DND-41 (cell line): ENCODE measurements around the gene SERPINA3.

Experiments used
- ATAC-seq: fragments of 200-7000 bp; cut with Tn5 transposase; 3 replicates; pipeline ENCODE4 v1.9.1; 2021; ENCODE audit warnings: low read depth; ENCODE audit not compliant: insufficient read depth
- DNase-seq: peaks from one replicate; pipeline ENCODE4 v3.0.0-alpha.2; 2020
- H2AFZ ChIP-seq: 2 replicates; pipeline ENCODE4 v1.6.0; 2012; ENCODE audit warnings: low read depth, low read length
- H3K27ac ChIP-seq: 2 replicates; pipeline ENCODE4 v1.5.1; 2012; ENCODE audit warnings: low read length, inconsistent platforms
- H3K27me3 ChIP-seq: fragments of 200-600 bp; sonication (generic); 2 replicates; pipeline ENCODE4 v1.6.0; 2012; ENCODE audit warnings: low read length, mild to moderate bottlenecking, inconsistent platforms; ENCODE audit not compliant: insufficient read depth, poor library complexity
- H3K36me3 ChIP-seq: 2 replicates; pipeline ENCODE4 v1.5.1; 2012; ENCODE audit warnings: low read length, inconsistent platforms; ENCODE audit not compliant: insufficient read depth
- H3K4me1 ChIP-seq: 2 replicates; pipeline ENCODE4 v1.5.1; 2012; ENCODE audit warnings: mild to moderate bottlenecking, low read length; ENCODE audit not compliant: insufficient read depth
- H3K4me2 ChIP-seq: 2 replicates; pipeline ENCODE4 v1.6.0; 2012; ENCODE audit warnings: mild to moderate bottlenecking, moderate library complexity, low read length, inconsistent platforms; ENCODE audit not compliant: insufficient read depth
- H3K4me3 ChIP-seq, 2 experiments: fragments of 200-600 bp in 1 of 2; shearing (Covaris generic) in 1 of 2; 2 replicates each; pipeline ENCODE4 v1.5.1; 2012 to 2016; ENCODE audit warnings: inconsistent platforms in 2 of 2, low read length in 2 of 2, mild to moderate bottlenecking in 2 of 2, low read depth in 1 of 2, moderate library complexity in 1 of 2
- H3K79me2 ChIP-seq: 2 replicates; pipeline ENCODE4 v1.6.0; 2012; ENCODE audit warnings: low read length, inconsistent platforms; ENCODE audit not compliant: insufficient read depth
- H3K9ac ChIP-seq: 2 replicates; pipeline ENCODE4 v1.6.0; 2012; ENCODE audit warnings: low read depth, mild to moderate bottlenecking, inconsistent platforms, low read length, moderate library complexity
- H3K9me3 ChIP-seq: 2 replicates; pipeline ENCODE4 v1.5.1; 2012; ENCODE audit warnings: low read length, moderate library complexity, mild to moderate bottlenecking, inconsistent platforms; ENCODE audit not compliant: insufficient read depth, severe bottlenecking
- H4K20me1 ChIP-seq: 2 replicates; pipeline ENCODE4 v1.6.0; 2012; ENCODE audit warnings: low read length; ENCODE audit not compliant: insufficient read depth
- CTCF ChIP-seq: IDR thresholded peaks from 2 replicates; pipeline ENCODE4 v1.5.1; 2012; ENCODE audit warnings: borderline replicate concordance, low read length, moderate library complexity, mild to moderate bottlenecking; ENCODE audit not compliant: poor library complexity, severe bottlenecking; ENCODE audit errors: extremely low read depth
- EZH2 ChIP-seq: IDR thresholded peaks from 3 replicates; pipeline ENCODE4 v1.6.1; 2012; ENCODE audit warnings: borderline replicate concordance, low read depth, mild to moderate bottlenecking, moderate library complexity, low read length, inconsistent platforms; ENCODE audit not compliant: severe bottlenecking

SERPINA3 gene

GRCh38 chr14:94586635-94587034, 25.6 kb upstream of the SERPINA3 start:
- no peak overlapping the region for H3K9ac ChIP-seq
- H3K4me1 ChIP-seq, result no peaks in the 10 kb centered on the region
- no peak overlapping the region for H3K4me3 ChIP-seq
- no peaks in the 10 kb centered on the region for H3K36me3 ChIP-seq
- H3K4me2 ChIP-seq, result no peak overlapping the region
- H3K27ac ChIP-seq, result no peak overlapping the region
- no peaks in the 10 kb centered on the region for H3K27me3 ChIP-seq
- H2AFZ ChIP-seq, result no peak overlapping the region
- ATAC-seq (no peak), DNase-seq (no peak)
- H3K9me3 ChIP-seq, result no peaks in the 10 kb centered on the region
- H3K79me2 ChIP-seq, result no peaks in the 10 kb centered on the region
- H4K20me1 ChIP-seq, result no peaks in the 10 kb centered on the region
- TF ChIP-seq EZH2, result no peak
- no peak for TF ChIP-seq CTCF

DNA sequence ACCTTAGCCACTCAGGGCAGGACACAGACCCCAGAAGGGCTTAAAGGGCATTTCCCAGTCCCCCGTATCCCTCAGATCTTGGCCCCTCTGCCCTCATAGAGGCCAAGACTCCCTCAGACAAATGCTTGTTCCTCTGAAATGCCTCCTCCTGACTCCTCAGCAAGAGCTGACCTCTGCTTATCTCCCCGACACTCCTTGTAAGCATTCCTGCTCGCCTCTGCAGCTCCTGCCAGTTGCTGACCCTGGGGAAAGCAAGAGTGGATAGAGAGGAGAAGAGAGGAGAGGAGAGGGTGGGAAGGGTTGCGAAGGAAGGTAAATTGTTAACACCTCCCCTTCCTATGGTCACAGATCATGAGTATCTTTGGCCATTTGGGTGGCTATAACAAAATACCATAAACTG, 23.9 kb upstream of the SERPINA3 start:
- H3K27me3 ChIP-seq, result no peaks in the 10 kb centered on the region
- no peaks in the 10 kb centered on the region for H3K4me1 ChIP-seq
- H3K9me3 ChIP-seq, result no peaks in the 10 kb centered on the region
- H3K9ac ChIP-seq, result no peak overlapping the region
- H2AFZ ChIP-seq, result no peak overlapping the region
- H3K79me2 ChIP-seq, result no peaks in the 10 kb centered on the region
- H3K4me3 ChIP-seq, result no peak overlapping the region
- no peak overlapping the region for H3K4me2 ChIP-seq
- no peak for ATAC-seq
- DNase-seq, result no peak
- TF ChIP-seq CTCF (no peak), EZH2 (no peak)
- H3K27ac ChIP-seq, result no peak overlapping the region
- H4K20me1 ChIP-seq, result no peaks in the 10 kb centered on the region
- no peaks in the 10 kb centered on the region for H3K36me3 ChIP-seq

- H3K4me2 ChIP-seq, result no peak overlapping the region
- H4K20me1 ChIP-seq, result no peaks in the 10 kb centered on the region
- DNase-seq (no peak), ATAC-seq (no peak)
- no peaks in the 10 kb centered on the region for H3K79me2 ChIP-seq
- no peak overlapping the region for H3K9ac ChIP-seq
- H2AFZ ChIP-seq, result no peak overlapping the region
- no peaks in the 10 kb centered on the region for H3K36me3 ChIP-seq
- H3K4me1 ChIP-seq, result no peaks in the 10 kb centered on the region
- H3K9me3 ChIP-seq, result no peaks in the 10 kb centered on the region
- H3K4me3 ChIP-seq, result no peak overlapping the region
- H3K27me3 ChIP-seq, result no peaks in the 10 kb centered on the region
- no peak overlapping the region for H3K27ac ChIP-seq
- TF ChIP-seq EZH2, result no peak
- no peak for TF ChIP-seq CTCF
These were observed 21.1 kb upstream of the SERPINA3 start for GRCh38 chr14:94591073-94591472.

GRCh38 chr14:94591871-94592270, 20.3 kb upstream of the SERPINA3 start:
- no peaks in the 10 kb centered on the region for H3K27me3 ChIP-seq
- H3K4me3 ChIP-seq, result no peak overlapping the region
- no peaks in the 10 kb centered on the region for H3K79me2 ChIP-seq
- no peak for DNase-seq
- TF ChIP-seq EZH2 (no peak), CTCF (no peak)
- H3K4me1 ChIP-seq, result no peaks in the 10 kb centered on the region
- ATAC-seq, result no peak
- no peaks in the 10 kb centered on the region for H3K36me3 ChIP-seq
- H3K4me2 ChIP-seq, result no peak overlapping the region
- H4K20me1 ChIP-seq, result no peaks in the 10 kb centered on the region
- no peak overlapping the region for H3K27ac ChIP-seq
- no peak overlapping the region for H3K9ac ChIP-seq
- H3K9me3 ChIP-seq, result no peaks in the 10 kb centered on the region
- H2AFZ ChIP-seq, result no peak overlapping the region
